HG03460 (cell line): ENCODE results near the gene PGAM4.
"Not testable (repeated sequence)": the region's sequence is repeated elsewhere in the genome, so short reads cannot be mapped to it uniquely, and the experiment has no call there.

Experiments
- ATAC-seq: cut with Tn5 transposase; IDR thresholded peaks from one replicate; pipeline ENCODE4 v1.9.1; 2021; ENCODE audit not compliant: unreplicated experiment

Gene PGAM4

DNA sequence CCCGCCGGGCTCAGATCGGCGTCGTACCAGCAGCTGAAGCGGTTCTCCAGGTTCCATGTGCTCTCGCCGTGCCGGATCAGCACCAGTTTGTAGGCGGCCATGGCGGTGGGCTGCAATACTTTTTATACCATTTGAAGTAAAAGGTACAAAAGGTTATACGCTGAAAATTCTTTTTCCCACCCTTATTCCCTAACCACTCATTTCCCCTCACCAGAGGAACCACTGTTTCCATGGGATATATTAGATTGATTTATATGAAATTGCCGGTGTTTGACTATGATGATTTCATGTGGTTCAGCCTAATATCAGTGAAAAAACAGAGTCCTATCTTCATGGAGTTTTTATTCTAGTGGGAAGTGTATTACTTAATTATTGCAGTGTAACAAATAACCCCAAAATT, at the start of gene PGAM4:
Gene PGAM4 (minus strand): TSS at position 101 of the 400 bp plus-strand sequence. CDS start 0 bp downstream, at position 101.
- no peak for ATAC-seq

- no peak for ATAC-seq
Observed at GRCh38 chrX:78011846-78012245, 42.4 kb upstream of the PGAM4 start.

GRCh38 chrX:77979870-77980269, 10.4 kb upstream of the PGAM4 start:
- ATAC-seq = no peak

DNA sequence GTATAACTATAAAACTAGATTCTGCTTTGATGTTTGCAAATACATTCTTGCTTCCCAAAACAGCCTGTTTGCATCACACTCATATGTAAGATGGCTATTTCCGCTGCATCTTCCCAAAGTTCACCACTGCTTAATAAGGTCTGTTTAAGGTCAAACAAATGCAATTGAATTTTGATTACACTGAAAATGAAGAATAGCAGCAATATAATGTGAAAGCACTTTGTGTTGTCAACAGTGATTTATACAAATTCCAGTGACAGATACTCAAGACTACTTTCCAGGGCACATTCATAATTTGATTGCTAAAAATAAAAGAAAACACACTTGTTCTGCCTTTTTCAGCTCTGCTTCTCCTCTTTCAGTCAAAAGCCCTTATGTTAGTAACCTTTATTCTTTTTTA, 8.1 kb upstream of the PGAM4 start:
- no peak for ATAC-seq

DNA sequence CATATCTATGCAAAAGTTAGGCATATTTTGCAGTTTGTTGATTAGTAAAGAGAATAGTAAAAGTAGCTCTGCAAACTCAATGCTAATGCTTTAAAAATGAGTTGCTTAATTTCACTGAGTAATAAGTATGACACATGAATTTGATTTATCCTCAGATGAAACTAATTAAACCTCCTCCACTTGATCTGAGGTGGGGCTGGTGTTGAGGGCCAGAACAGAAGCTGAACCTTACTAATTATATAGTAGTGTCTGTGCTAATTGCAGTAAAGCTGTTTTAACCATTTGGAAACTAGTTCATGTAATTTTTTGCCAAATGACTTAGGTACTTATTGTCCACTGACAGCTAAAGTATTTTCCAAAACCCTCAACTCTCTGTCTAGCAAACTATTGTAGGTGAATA, 7.7 kb upstream of the PGAM4 start:
- ATAC-seq = no peak

GRCh38 chrX:77975755-77976154, 6.3 kb upstream of the PGAM4 start:
- no peak for ATAC-seq

- no peak for ATAC-seq
Observed at GRCh38 chrX:77967631-77968030, 1.8 kb downstream of the PGAM4 start.

DNA sequence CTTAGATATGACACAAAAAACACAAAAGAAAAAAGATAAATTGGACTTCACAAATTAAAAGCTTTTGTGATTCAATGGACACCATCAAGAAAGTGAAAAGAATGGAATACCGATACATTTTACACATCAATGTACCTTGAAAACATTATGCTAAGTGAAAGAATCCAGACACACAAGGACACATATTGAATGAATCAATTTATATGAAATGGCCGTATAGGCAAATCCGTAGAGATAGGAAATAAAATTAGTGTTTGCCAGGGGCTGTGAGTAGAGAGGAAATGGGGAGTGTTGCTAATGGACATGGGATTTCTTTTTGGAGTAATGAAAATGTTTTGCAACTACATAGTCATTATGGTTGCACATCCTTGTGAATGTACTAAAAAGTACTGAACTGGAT, 3.1 kb downstream of the PGAM4 start:
- ATAC-seq = no peak

GRCh38 chrX:77962068-77962902, 7.2 kb downstream of the PGAM4 start:
- no peak for ATAC-seq

DNA sequence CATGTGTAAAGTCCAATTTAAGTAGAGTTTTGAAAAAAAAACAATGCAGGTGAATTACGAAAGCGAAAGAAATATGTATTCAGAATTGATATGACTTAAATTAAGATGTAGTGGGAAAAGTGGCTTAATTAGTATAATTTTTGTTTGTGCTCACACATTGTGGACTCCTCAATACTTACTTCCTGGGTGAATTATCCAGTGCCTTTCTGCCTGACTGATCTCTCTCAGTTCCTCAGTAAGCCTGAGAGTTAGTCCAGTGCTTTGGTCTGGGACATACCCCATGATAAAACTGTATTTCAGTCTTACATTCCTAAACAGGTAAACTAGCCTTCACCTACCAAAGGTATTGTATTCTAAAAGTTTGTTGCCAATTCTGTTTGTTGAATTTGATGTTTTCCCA, 8.4 kb downstream of the PGAM4 start:
- no peak for ATAC-seq

- ATAC-seq = no peak
Observed at GRCh38 chrX:77960567-77960966, 8.9 kb downstream of the PGAM4 start.

DNA sequence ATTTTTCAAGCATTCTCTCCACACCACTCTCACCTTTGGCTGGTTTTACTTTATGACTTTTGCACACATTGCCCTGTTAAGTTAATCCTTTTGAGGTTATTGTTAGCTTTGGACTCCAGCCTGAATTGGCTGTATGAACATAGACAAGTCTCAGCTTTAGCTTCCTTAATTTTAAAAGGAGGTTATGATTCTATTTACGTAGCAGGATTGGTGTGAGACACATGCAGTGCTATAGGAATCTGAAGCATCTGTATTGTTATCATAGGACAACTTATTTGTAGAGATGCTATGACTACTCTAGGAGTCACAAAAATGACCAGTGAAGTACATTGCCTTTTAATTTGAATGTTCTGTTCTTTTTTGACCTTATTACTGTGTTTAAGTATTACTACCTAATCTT, 15.7 kb downstream of the PGAM4 start:
- ATAC-seq = no peak

DNA sequence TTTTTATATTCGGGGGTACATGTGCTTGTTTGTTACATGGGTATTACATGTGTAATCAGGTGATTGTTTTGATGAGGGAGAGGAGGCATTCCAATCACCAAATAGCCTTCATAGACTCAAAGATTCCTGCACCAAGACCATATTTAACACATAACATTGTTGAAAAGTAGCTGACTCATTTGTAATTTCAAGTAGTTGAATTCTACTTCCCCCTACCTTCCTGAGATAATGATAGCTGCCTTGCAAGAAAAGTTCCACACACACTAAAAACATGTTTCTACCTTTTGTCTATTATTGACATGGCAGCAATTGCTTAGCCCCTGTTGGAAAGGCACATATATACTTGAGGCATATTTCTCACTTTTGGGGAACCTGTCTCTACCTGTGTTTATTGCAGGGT, 16.1 kb downstream of the PGAM4 start:
- no peak for ATAC-seq

DNA sequence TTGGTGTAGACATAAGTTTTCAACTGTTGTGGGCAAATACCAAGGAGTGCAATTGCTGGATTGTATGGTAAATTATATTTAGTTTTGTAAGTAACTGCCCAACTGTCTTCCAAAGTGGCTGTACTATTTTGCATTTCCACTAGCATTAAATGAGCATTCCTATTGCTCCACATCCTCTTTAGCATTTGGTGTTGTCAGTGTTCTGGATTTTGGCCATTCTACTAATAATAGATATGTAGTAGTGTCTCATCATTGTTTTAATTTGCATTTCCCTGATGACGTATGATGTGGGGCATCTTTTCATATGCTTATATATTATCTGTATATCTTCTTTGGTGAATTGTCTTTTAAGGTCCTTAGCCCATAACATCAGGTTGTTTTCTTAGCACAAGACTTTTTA, 17.3 kb downstream of the PGAM4 start:
- ATAC-seq = no peak

- no peak for ATAC-seq
Observed at GRCh38 chrX:77949840-77950239, 19.6 kb downstream of the PGAM4 start.

- ATAC-seq = no peak
Observed at GRCh38 chrX:77946571-77946970, 22.9 kb downstream of the PGAM4 start.

DNA sequence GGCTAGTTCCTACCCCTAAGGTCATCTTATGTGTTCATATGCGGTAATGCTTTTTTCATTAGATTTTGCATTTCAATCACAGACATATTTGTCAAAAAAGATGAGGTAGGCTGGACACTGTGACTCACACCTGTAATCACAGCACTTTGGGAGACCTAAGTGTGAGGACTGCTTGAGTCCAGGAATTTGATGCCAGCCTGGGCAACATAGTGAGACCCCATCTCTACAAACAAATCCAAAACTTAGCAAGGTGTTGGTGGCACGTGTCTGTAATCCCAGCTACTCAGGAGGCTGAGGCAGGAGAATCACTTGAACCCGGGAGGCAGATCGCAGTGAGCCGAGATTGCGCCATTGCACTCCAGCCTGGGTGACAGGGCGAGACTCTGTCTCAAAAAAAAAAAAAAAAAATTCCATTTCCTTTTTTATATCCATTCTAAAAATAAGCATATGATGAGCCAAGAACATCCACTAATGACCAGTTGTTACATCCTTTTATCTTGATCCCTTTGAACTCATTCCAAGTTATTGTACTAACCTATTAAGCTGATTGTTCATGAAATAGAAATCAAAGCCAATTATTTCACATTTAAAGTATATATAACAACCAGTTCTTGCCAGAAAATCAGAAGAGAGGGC, 23.4 kb downstream of the PGAM4 start:
- no peak for ATAC-seq

DNA sequence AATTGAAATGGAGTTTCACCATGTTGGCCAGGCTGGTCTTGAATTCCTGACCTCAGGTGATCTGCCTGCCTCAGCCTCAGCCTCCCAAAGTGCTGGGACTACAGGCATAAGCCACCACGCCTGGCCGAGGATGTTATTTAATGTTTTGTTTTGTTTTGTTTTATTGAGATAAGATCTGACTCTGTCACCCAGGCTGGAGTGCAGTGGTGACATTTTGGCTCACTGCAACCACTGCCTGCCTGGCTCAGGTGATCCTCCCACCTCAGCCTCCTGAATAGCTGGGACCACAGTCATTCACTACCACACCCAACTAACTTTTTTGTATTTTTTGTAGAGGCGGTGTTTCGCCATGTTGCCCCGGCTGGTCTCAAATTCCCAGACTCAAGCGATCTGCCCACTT, 24.4 kb downstream of the PGAM4 start:
- not testable (repeated sequence) for ATAC-seq

- no peak for ATAC-seq
Observed at GRCh38 chrX:77938083-77938680, 31.3 kb downstream of the PGAM4 start.

DNA sequence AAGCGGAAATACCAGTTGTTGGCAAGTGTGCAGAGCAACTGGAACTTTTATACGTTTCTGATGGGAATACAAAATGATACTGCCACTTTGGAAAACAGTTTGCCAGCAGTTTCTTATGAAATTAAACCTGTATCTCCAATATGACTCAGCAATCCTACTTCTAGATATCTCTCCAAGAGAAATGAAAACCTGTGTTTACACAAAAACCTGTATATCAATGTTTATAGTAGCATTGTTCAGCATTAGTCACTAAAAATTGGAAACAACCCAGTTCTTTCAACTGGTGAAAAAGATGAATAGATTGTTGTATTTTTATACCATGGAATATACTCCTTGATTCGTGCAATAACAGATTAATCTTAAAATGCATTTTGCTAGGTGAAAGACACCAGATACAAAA, 32.1 kb downstream of the PGAM4 start:
- no peak for ATAC-seq

DNA sequence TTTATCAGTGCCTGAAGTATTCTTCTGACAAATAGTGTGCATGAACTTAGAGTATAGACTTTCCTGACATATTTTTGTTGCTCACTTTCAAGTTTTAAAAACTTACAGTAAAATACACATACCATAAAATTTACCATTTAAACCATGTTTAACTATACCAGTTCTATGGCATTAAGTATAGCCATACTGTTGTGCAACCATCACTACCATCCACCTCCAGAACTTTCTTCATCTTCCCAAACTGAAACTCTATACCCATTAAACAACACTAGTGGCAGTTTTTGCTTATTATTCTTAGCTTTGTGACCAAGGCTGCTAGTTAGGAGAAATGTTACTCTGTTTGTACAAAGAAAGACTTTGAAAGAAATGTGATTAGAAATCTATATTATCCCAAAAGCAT, 33.1 kb downstream of the PGAM4 start:
- ATAC-seq = no peak

- ATAC-seq = no peak
Observed at GRCh38 chrX:77935886-77936285, 33.6 kb downstream of the PGAM4 start.
